HG03575 (cell line): ENCODE results near the gene CENPK.
"Not testable (repeated sequence)": the region's sequence is repeated elsewhere in the genome, so short reads cannot be mapped to it uniquely, and the experiment has no call there.

Source experiments
- ATAC-seq: cut with Tn5 transposase; IDR thresholded peaks from one replicate; pipeline ENCODE4 v1.9.1; 2021; ENCODE audit not compliant: unreplicated experiment, insufficient number of reproducible peaks, low FRiP score; ENCODE audit errors: extremely low read depth

CENPK gene

DNA sequence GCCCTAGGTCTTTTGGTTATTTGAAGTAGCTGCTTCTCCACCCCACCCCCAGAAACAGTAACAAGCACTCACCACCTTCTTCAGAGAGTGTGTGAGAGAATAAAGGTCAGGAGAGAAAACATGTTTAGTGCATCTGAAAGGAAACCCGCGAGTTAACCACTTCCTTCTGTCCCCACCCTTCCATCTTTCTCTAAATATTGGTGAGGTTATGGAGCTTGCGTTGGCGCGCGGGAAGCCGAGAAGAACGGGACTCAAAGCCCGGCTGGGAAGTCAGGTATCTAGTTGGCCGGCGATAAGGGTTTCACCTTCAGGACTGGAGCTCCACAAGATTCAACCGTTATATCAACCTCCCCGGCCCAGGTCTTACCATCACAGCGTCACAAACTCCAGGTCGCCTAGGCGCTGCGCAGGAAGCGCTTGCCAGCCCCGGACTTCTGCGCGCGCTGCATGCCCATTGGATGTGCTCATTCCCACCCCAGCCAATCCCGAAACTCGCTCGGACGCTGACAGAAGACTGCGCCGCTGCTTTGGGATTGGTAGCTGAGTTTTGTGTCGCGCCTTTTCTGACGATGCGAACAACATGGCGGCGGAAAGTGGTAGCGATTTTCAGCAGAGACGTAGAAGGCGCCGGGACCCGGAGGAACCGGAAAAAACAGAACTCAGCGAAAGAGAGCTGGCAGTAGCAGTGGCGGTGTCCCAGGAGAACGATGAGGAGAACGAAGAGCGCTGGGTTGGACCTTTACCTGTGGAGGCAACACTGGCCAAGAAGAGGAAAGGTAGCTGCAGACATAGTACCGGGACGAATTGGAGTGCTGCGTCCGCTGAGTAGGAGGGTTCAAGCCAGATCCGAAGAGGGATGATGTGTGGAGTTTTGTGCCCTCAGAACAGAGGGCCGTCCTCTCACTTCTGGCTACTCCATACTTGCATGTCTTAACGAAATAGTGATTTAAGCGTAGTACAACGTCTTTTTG, at the start of gene CENPK, which contains the start of gene PPWD1:
Gene CENPK, minus strand, starts transcription at position 438 of the 971 bp plus-strand sequence. CDS start 8,261 bp downstream, outside the sequence.
Gene PPWD1, plus strand, starts transcription at position 566 of the 971 bp plus-strand sequence. Its CDS starts 15 bp downstream, at position 581.
- peak; percentile 93 for ATAC-seq

- ATAC-seq, result no peak
Measured at GRCh38 chr5:65612298-65612907, 49.4 kb upstream of the CENPK start.

DNA sequence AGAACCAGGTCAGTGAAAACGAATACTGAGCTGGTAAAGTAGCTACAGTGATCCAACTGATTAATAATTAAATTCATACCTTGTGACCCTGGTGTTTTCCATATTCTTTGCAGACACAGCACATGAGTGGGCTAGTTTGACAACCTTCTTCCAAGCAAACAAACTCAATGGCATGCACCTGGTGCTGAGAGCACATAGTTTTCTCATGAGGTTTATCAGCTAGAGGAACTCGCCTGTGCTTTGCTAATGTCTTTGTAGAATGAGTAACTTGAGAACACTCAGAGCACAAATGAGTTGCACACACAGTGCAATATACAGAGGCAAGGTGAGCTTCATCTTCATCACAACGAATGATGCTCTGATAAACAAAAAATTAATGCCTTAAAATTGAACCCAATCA, 48.6 kb upstream of the CENPK start:
- ATAC-seq, result no peak

DNA sequence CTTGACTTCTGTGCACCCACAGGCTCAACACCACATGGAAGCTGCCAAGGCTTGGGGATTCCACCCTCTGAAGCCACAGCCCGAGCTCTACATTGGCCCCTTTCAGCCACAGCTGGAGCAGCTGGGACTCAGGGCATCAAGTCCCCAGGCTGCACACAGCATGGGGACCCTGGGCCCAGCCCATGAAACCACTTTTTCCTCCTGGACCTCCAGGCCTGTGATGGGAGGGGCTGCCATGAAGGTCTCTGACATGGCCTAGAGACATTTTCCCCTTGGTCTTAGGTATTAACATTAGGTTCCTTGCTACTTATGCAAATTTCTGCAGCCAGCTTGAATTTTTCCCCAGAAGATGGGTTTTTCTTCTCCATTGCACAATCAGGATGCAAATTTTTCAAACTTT, 38.8 kb upstream of the CENPK start:
- ATAC-seq, result not testable (repeated sequence)

GRCh38 chr5:65588694-65589093, 25.7 kb upstream of the CENPK start:
- ATAC-seq, result no peak

DNA sequence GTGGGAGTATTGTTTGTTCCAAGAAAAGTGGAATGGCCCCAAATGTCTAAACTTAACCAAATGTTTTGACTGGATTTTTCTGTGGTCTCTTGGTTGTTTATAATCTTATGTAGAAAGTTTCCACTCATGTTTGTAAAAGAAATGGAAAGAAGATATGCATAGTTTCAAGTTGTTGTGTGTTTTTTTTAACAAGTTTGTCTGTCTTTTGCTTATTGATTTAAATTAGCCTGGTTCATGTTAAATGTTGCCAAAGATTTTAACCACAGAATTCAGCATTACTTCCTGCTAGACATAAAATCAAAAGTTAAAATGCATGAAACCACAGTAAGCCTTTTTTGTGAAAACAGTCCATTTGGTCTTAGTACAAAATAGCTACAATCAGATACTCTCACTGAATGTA, 14.2 kb upstream of the CENPK start:
- no peak for ATAC-seq

DNA sequence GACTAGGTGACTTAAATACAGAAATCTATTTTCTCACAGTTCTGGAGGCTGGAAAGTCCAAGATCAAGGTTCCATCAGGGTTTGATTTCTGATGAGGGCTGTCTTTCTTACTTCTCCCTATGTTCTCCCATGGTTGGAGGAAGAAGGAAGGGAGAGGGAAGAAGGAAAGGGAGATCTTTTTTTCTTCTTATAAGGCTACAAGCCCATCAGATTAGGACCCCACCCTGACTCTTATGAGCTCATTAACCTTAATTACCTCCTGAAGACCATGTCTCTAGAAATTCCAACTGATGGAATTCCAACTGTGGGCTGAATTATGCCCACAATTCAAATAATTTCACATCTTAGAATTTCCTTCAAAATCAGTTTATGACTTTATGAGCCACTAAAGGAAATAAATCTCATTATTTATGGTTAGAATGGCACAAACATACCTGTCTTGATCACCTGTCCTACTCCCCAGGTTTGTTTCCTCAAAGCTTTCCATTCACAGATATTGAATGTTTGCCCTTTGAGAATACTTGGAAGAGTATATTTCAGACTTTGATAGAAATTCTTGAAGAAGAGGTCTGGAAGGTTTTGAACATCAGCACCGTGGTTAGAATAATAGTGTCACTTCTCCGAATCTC, 7.7 kb upstream of the CENPK start:
- no peak for ATAC-seq

GRCh38 chr5:65566505-65566904, 3.5 kb upstream of the CENPK start:
- no peak for ATAC-seq

- no peak for ATAC-seq
Measured at GRCh38 chr5:65563777-65564176, 809 bp upstream of the CENPK start.

GRCh38 chr5:65556718-65557117, 6.2 kb downstream of the CENPK start:
- no peak for ATAC-seq

GRCh38 chr5:65556181-65556580, 6.8 kb downstream of the CENPK start:
- no peak for ATAC-seq

DNA sequence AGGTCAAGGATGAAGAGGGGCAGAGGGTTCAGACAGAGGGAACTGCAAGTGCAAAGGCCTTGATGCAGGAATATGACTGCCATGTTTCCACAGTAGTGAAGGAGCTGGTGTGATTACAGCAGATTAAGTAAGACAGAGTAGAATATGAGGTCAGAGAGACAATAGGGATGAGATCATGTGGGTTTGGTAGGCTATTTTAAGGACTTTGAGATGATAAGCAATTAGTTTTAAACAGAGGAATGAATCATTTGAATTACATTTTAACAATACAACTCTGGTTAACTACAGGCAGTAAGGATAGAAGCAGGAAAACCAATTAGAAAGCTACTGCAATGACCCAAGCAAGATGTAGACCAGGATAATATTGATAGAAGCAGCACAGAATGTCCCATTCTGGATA, 7.7 kb downstream of the CENPK start:
- ATAC-seq, result no peak

GRCh38 chr5:65553941-65554340, 9.0 kb downstream of the CENPK start:
- no peak for ATAC-seq

GRCh38 chr5:65548281-65548680, 14.7 kb downstream of the CENPK start:
- ATAC-seq, result no peak

GRCh38 chr5:65546141-65546540, 16.8 kb downstream of the CENPK start:
- ATAC-seq, result no peak

DNA sequence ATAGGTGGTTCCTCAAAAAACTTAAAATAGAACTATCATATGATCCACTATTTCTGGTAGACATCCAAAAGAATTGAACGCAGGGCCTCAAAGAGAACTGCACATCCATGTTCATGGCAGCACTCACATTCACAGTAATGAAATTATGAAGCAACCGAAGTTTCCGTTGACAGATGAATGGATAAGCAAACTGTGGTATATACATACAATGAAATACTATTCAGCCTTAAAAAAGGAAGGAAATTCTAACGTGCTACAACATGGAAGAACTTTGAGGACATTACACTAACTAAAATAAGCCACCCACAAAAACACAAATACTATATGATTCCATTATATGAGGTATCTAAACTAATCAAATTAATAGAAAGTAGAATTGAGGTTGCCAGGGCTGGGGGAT, 18.5 kb downstream of the CENPK start:
- no peak for ATAC-seq

DNA sequence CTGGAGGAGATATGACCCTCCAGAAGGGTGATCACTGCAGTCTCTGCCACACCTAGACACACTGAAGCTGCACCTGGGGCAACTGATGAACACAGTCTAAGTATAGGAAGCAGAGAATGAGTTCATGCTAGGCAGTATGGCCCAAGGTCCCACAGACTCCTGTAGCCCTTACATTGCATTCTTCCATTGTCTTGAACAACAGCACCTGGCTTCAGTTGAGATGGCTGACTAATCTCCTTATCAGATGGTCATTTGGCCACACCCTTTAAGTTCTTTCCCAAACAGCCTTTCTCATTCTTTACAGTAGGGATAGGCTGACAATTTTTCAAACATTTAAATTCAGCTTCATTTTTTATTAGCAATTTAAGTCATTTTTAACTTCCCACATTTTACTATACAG, 23.1 kb downstream of the CENPK start:
- no peak for ATAC-seq

GRCh38 chr5:65535529-65535987, 27.4 kb downstream of the CENPK start:
- no peak for ATAC-seq

DNA sequence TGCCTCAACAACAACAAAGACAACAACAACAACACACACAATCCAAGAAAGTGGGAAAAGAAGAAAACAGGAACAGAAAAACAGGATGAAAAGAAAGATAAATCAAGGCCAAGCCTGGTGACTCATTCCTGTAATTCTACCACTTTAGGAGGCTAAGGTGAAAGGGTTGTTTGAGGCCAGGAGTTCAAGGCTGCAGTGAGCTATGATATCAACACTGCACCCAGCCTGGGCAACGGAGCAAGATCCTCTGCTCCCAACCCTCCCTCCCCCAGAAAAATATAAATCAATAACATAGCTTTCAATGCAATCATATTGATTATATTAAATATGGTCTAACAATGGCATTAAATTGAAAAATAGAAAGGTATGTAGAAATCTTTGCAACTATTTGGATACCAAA, 32.1 kb downstream of the CENPK start:
- ATAC-seq, result no peak

- no peak for ATAC-seq
Measured at GRCh38 chr5:65525726-65526125, 37.2 kb downstream of the CENPK start.
